AG04450 (cell line): ENCODE measurements around the gene NFYA. TPM values are rescaled to one million over a fixed set of nuclear protein-coding genes. Genes with fewer than 3 reads are reported as not detected.

ENCODE experiments used
- CTCF ChIA-PET: fragments of 300-600, 350-600 bp; formaldehyde crosslinking; extraction: SDS; loops from one replicate; lab custom pipeline; 2022; ENCODE audit warnings: antibody characterized with exemption, inconsistent platforms; lab: Charles Lee
- POLR2A ChIA-PET: fragments of 350-600 bp; formaldehyde crosslinking; extraction: SDS; loops from one replicate; lab custom pipeline; 2021; ENCODE audit warnings: antibody characterized with exemption, inconsistent platforms; lab: Yijun Ruan, JAX
- DNase-seq: peaks from one replicate; pipeline ENCODE4 v3.0.0-alpha.2; 2011; ENCODE audit warnings: low read depth, low spot score
- H3K27ac ChIP-seq: one replicate; pipeline ENCODE4 v1.5.1; 2012; ENCODE audit warnings: low read depth, low read length, control low read depth
- H3K27me3 ChIP-seq: one replicate; pipeline ENCODE4 v1.6.0; 2012; ENCODE audit warnings: low read length; ENCODE audit not compliant: control insufficient read depth, insufficient read depth
- H3K4me3 ChIP-seq: 2 replicates; pipeline ENCODE4 v1.5.1; 2011; ENCODE audit warnings: mild to moderate bottlenecking, low read depth, low read length, control low read depth
- H3K9me3 ChIP-seq: 2 replicates; pipeline ENCODE4 v1.5.1; 2012; ENCODE audit warnings: low read length; ENCODE audit not compliant: control insufficient read depth, insufficient read depth
- CTCF ChIP-seq: IDR thresholded peaks from 2 replicates; pipeline ENCODE4 v1.5.1; 2011; ENCODE audit warnings: low read depth, low read length, control low read depth, inconsistent platforms
- polyA plus RNA-seq: library from polyadenylated mRNA; depleted of rRNA; stranded (reverse); fragments of >200 nt; gene quantifications from 2 replicates; pipeline ENCODE4 v1.2.3, GENCODE V29; 2011

Gene NFYA
- polyA plus RNA-seq, 1 experiment, result 10.1 TPM

GRCh38 chr6:41043151-41043550 is 29.6 kb upstream of the NFYA start:
- CTCF ChIA-PET, result no interaction called here

GRCh38 chr6:41045664-41046063 is 27.1 kb upstream of the NFYA start:
- TF ChIP-seq CTCF, result no peak
- CTCF ChIA-PET, result interaction anchor here (3.3 kb wide), 1 partner anchor 18 kb away, joined by 16 read pairs; no protein-coding TSS in a partner anchor
- H3K9me3 ChIP-seq, result no peaks in the 10 kb centered on the region
- no peak overlapping the region for H3K27ac ChIP-seq
- POLR2A ChIA-PET, result no interaction called here
- no peak overlapping the region for H3K4me3 ChIP-seq
- DNase-seq, result no peak
- peaks cover 10% of the 10 kb centered on the region for H3K27me3 ChIP-seq

More at GRCh38 chr6:41043151-41043550, 29.6 kb upstream of the NFYA start:
- peaks cover 13% of the 10 kb centered on the region for H3K27me3 ChIP-seq
- POLR2A ChIA-PET, result no interaction called here
- H3K4me3 ChIP-seq, result no peak overlapping the region
- TF ChIP-seq CTCF, result no peak
- H3K27ac ChIP-seq, result no peak overlapping the region
- no peaks in the 10 kb centered on the region for H3K9me3 ChIP-seq
- no peak for DNase-seq

GRCh38 chr6:41046084-41046483 is 26.7 kb upstream of the NFYA start:
- DNase-seq, result no peak
- ChIA-PET CTCF (interaction anchor here (0.8 to 3.3 kb wide), 2 partner anchors 9 to 18 kb away, joined by 4 to 16 read pairs; no protein-coding TSS in a partner anchor), POLR2A (no interaction called here)
- no peak overlapping the region for H3K4me3 ChIP-seq
- no peak overlapping the region for H3K27ac ChIP-seq
- no peaks in the 10 kb centered on the region for H3K9me3 ChIP-seq
- no peak for TF ChIP-seq CTCF
- peaks cover 10% of the 10 kb centered on the region for H3K27me3 ChIP-seq

DNA sequence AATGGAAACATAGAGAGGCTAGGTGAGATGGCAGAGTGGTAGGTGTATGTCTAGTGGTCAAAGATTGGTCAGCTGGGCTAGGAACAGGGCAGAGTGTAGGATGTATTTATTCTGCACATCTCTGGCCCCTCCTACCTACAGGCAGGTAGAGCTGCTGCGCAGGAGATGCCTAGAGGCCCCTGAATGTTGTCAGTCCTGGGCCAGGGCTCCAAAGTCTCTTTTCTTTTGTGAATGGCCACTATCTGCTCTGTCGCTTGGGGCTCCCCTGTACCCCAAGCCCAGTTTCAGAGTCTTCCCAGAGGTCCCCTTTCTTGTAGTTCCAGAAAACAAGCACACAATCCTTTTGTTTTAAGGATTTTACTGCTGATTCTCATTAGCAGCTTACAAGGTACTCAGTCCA is 25.5 kb upstream of the NFYA start:
- no peak for TF ChIP-seq CTCF
- Histone ChIP-seq H3K27me3 (peaks cover 10% of the 10 kb centered on the region), H3K4me3 (no peak overlapping the region), H3K27ac (no peak overlapping the region), H3K9me3 (no peaks in the 10 kb centered on the region)
- POLR2A ChIA-PET, result no interaction called here
- no peak for DNase-seq
- CTCF ChIA-PET, result no interaction called here

DNA sequence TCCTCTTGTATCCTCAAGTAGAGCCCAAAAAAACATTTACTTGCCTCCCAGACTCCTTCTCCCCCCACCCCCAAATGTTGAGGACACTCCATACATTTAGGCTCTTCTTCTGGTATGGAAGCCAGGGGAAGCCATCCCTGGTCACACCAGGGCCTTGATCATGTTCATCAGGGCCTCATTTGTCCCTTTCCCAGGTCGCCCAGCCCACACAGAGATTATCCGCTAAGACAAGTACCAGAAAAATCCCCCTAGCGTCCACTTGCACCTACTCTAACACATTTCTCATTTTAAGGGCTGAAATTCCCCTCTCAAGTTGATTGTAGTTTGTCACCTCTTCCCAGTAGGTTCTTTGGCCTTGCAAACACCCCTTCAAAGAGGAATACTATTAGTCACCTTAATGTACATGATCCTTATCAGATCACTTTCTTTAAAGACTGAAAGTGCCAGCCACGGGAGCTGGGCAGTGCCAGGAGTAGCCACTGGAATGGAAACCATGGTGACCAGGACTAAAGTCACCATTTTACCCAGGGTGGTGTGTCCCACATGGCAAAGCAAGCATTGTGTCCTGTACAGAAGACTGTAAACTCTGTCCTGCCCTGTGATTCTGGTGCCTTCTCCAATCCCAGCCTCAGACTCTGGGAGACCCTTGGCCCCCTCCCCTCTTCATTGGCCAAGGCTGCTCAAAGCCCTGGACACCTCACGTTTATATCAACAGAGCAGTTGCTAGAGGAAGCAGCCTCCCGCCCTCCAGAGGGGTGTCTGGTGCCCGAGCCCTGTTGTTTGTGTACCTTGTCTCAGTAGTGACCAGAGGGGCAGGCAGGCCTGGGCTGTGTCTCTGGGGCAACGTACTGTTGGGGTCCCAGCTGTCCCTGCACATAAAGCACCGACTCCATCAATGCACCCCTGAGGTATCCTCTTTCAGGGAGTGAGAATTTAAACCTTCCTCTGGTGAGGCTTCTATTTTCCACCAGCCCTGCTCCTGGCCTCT is 24.7 kb upstream of the NFYA start:
- Histone ChIP-seq H3K27ac (no peak overlapping the region), H3K9me3 (no peaks in the 10 kb centered on the region), H3K27me3 (peaks cover 10% of the 10 kb centered on the region), H3K4me3 (no peak overlapping the region)
- no peak for DNase-seq
- ChIA-PET CTCF (interaction anchor here (0.6 to 2.2 kb wide), 2 partner anchors 20 to 1067 kb away, joined by 8 to 13 read pairs; no protein-coding TSS in a partner anchor), POLR2A (interaction anchor here (0.8 kb wide), 1 partner anchor 12 kb away, joined by 3 read pairs; no protein-coding TSS in a partner anchor)
- TF ChIP-seq CTCF, result no peak
